ENCODE measurements around the gene IL6ST. TPM values are rescaled to one million over a fixed set of nuclear protein-coding genes. Genes with fewer than 3 reads are reported as not detected.
A peak's percentile ranks its signal among the peaks of the same experiment; 100 is the strongest.

The IL6ST gene
- total RNA-seq, 5 donors from 2014 or later (not counting 1 experiment from before 2014, with no cell fraction given) = 113 to 330 (median 129) TPM

GRCh38 chr5:55925712-55926111 is 69.1 kb downstream of the IL6ST start:
- no peaks in the 10 kb centered on the region for H3K9me3 Mint-ChIP-seq
- 87% methylated on average over 3 of the region's 5 CpGs for WGBS (ENCODE audit: insufficient coverage)
- ChIA-PET CTCF (interaction anchor here in 1 of 2 donors (0.6 kb wide), 1 partner anchor 940 kb away, joined by 3 read pairs; no protein-coding TSS in a partner anchor), POLR2A (no interaction called here)
- peaks cover 9 to 15% (median 12%) of the 10 kb centered on the region in 3 donors for H3K4me1 Mint-ChIP-seq
- DNase-seq (no peak), ATAC-seq (replicated peaks in 1 of 4) (no peak)
- H3K4me3 Mint-ChIP-seq = no peak overlapping the region
- no peak overlapping the region for H3K27ac ChIP-seq (ENCODE audit: low read length)
- H3K4me3 ChIP-seq (ENCODE audit: control insufficient read depth in 1 of 2, extremely low read depth in 1 of 2, low read length in 1 of 2) = no peak overlapping the region
- H3K27me3 Mint-ChIP-seq = no peaks in the 10 kb centered on the region
- H3K4me1 ChIP-seq (ENCODE audit: control insufficient read depth in 1 of 2, extremely low read depth in 1 of 2, insufficient read depth in 2 of 2, low read length in 2 of 2) = peaks cover 4 to 17% of the 10 kb centered on the region in 2 experiments
- H3K36me3 Mint-ChIP-seq = no peaks in the 10 kb centered on the region
- H3K27me3 ChIP-seq (replicated peaks in 1 of 2; ENCODE audit: control insufficient read depth in 2 of 2, extremely low read depth in 1 of 2, insufficient read depth in 2 of 2, low read length in 1 of 2) = peaks cover 0 to 13% of the 10 kb centered on the region in 2 experiments
- H3K36me3 ChIP-seq (ENCODE audit: control insufficient read depth in 2 of 2, extremely low read depth in 1 of 2, insufficient read depth in 1 of 2, low read length in 1 of 2) = no peaks in the 10 kb centered on the region
- no peak overlapping the region for H3K27ac Mint-ChIP-seq
- H3K9me3 ChIP-seq = no peaks in the 10 kb centered on the region

- H3K27me3 ChIP-seq (replicated peaks in 1 of 2; ENCODE audit: control insufficient read depth in 2 of 2, extremely low read depth in 1 of 2, insufficient read depth in 2 of 2, low read length in 1 of 2) = peaks cover 0 to 13% of the 10 kb centered on the region in 2 experiments
- ChIA-PET CTCF (interaction anchor here in 1 of 2 donors (1.0 kb wide), 1 partner anchor 10 kb away, joined by 3 read pairs; no protein-coding TSS in a partner anchor), POLR2A (no interaction called here)
These were observed 69.6 kb downstream of the IL6ST start for GRCh38 chr5:55925181-55925580.

GRCh38 chr5:55924744-55925143 is 70.0 kb downstream of the IL6ST start:
- peak overlapping the region in 1 of 3 donors; percentile 28 for H3K4me3 Mint-ChIP-seq
- H3K27me3 ChIP-seq (replicated peaks in 1 of 2; ENCODE audit: control insufficient read depth in 2 of 2, extremely low read depth in 1 of 2, insufficient read depth in 2 of 2, low read length in 1 of 2) = peaks cover 0 to 13% of the 10 kb centered on the region in 2 experiments
- no peak overlapping the region for H3K27ac Mint-ChIP-seq
- ChIA-PET POLR2A (no interaction called here), CTCF (interaction anchor here in 1 of 2 donors (1.0 kb wide), 1 partner anchor 11 kb away, joined by 3 read pairs; no protein-coding TSS in a partner anchor)
- H3K27ac ChIP-seq (ENCODE audit: low read length) = no peak overlapping the region
- DNase-seq (no peak), ATAC-seq (replicated peaks in 1 of 4) (no peak)
- peaks cover 10 to 17% (median 17%) of the 10 kb centered on the region in 3 donors for H3K4me1 Mint-ChIP-seq
- no peaks in the 10 kb centered on the region for H3K36me3 ChIP-seq (ENCODE audit: control insufficient read depth in 2 of 2, extremely low read depth in 1 of 2, insufficient read depth in 1 of 2, low read length in 1 of 2)
- H3K36me3 Mint-ChIP-seq = no peaks in the 10 kb centered on the region
- no peaks in the 10 kb centered on the region for H3K27me3 Mint-ChIP-seq
- no peak overlapping the region for H3K4me3 ChIP-seq (ENCODE audit: control insufficient read depth in 1 of 2, extremely low read depth in 1 of 2, low read length in 1 of 2)
- peaks cover 4 to 18% of the 10 kb centered on the region in 2 experiments for H3K4me1 ChIP-seq (ENCODE audit: control insufficient read depth in 1 of 2, extremely low read depth in 1 of 2, insufficient read depth in 2 of 2, low read length in 2 of 2)
- no peaks in the 10 kb centered on the region for H3K9me3 ChIP-seq
- no peaks in the 10 kb centered on the region for H3K9me3 Mint-ChIP-seq
- 100% methylated on average over 7 of the region's 11 CpGs for WGBS (ENCODE audit: insufficient coverage)

More at GRCh38 chr5:55925181-55925580, 69.6 kb downstream of the IL6ST start:
- H3K27ac Mint-ChIP-seq = no peak overlapping the region
- peak overlapping the region in 1 of 3 donors; percentile 28 for H3K4me3 Mint-ChIP-seq
- ATAC-seq (replicated peaks in 1 of 4) (no peak), DNase-seq (no peak)
- H3K9me3 Mint-ChIP-seq = no peaks in the 10 kb centered on the region
- 100% methylated on average over 2 of the region's 3 CpGs for WGBS (ENCODE audit: insufficient coverage)
- Histone ChIP-seq H3K36me3 (ENCODE audit: control insufficient read depth in 2 of 2, extremely low read depth in 1 of 2, insufficient read depth in 1 of 2, low read length in 1 of 2) (no peaks in the 10 kb centered on the region), H3K9me3 (no peaks in the 10 kb centered on the region), H3K4me1 (ENCODE audit: control insufficient read depth in 1 of 2, extremely low read depth in 1 of 2, insufficient read depth in 2 of 2, low read length in 2 of 2) (peaks cover 4 to 17% of the 10 kb centered on the region in 2 experiments), H3K27ac (ENCODE audit: low read length) (no peak overlapping the region), H3K4me3 (ENCODE audit: control insufficient read depth in 1 of 2, extremely low read depth in 1 of 2, low read length in 1 of 2) (no peak overlapping the region)
- H3K36me3 Mint-ChIP-seq = no peaks in the 10 kb centered on the region
- H3K27me3 Mint-ChIP-seq = no peaks in the 10 kb centered on the region
- peaks cover 9 to 15% (median 12%) of the 10 kb centered on the region in 3 donors for H3K4me1 Mint-ChIP-seq

DNA sequence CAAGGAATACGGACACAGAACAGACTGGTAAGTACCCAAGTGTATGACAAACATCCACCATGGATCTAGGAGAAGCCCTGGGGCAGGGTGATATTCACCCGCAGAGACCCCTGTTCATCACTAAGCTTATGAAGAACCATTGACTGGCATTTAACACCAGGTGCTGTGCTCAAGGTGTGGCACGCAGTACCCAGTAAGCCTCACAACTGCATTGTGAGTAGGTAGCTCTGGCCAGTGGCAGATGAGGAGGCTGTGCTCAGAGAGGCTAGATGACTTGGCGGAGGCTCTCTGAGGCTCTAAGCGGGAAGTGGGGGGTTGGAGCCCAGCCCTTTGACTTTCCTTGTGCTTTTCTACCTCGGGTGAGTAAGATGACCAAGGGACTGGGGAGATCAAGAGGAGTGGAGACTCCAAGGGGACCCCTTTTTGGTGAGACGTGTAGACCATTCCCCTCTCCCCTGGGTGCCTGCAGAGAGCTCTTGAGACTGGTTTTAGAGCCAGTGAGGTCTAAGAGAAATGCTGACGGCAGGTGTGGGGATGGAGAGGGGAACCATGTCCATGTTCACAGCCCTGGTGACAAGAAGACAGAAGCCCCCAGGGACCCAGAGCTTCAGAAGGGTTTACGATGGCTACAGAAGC is 70.8 kb downstream of the IL6ST start:
- H3K4me3 Mint-ChIP-seq = peak overlapping the region; percentile 87 to 94 (median 90)
- H3K36me3 Mint-ChIP-seq = no peaks in the 10 kb centered on the region
- H3K4me3 ChIP-seq (ENCODE audit: control insufficient read depth in 1 of 2, extremely low read depth in 1 of 2, low read length in 1 of 2) = no peak overlapping the region
- ATAC-seq (replicated peaks in 1 of 4) (peak in 1 of 4 experiments; percentile 13), DNase-seq (no peak)
- H3K9me3 Mint-ChIP-seq = no peaks in the 10 kb centered on the region
- peaks cover 4 to 24% of the 10 kb centered on the region in 2 experiments for H3K4me1 ChIP-seq (ENCODE audit: control insufficient read depth in 1 of 2, extremely low read depth in 1 of 2, insufficient read depth in 2 of 2, low read length in 2 of 2)
- H3K9me3 ChIP-seq = no peaks in the 10 kb centered on the region
- ChIA-PET POLR2A (no interaction called here), CTCF (interaction anchor here in 1 of 2 donors (0.6 to 1.0 kb wide), 2 partner anchors 11 to 1681 kb away, joined by 3 to 4 read pairs; no protein-coding TSS in a partner anchor)
- H3K27me3 ChIP-seq (replicated peaks in 1 of 2; ENCODE audit: control insufficient read depth in 2 of 2, extremely low read depth in 1 of 2, insufficient read depth in 2 of 2, low read length in 1 of 2) = peaks cover 0 to 13% of the 10 kb centered on the region in 2 experiments
- H3K27ac ChIP-seq (ENCODE audit: low read length) = no peak overlapping the region
- 96% methylated on average over 4 of the region's 9 CpGs for WGBS (ENCODE audit: insufficient coverage)
- no peaks in the 10 kb centered on the region for H3K36me3 ChIP-seq (ENCODE audit: control insufficient read depth in 2 of 2, extremely low read depth in 1 of 2, insufficient read depth in 1 of 2, low read length in 1 of 2)
- peak overlapping the region in 1 of 2 donors; percentile 17 for H3K27ac Mint-ChIP-seq
- no peaks in the 10 kb centered on the region for H3K27me3 Mint-ChIP-seq
- H3K4me1 Mint-ChIP-seq = peaks cover 16 to 25% (median 24%) of the 10 kb centered on the region in 3 donors

- Histone ChIP-seq H3K27ac (ENCODE audit: low read length) (no peak overlapping the region), H3K36me3 (ENCODE audit: control insufficient read depth in 2 of 2, extremely low read depth in 1 of 2, insufficient read depth in 1 of 2, low read length in 1 of 2) (no peaks in the 10 kb centered on the region), H3K9me3 (no peaks in the 10 kb centered on the region), H3K4me3 (ENCODE audit: control insufficient read depth in 1 of 2, extremely low read depth in 1 of 2, low read length in 1 of 2) (peak overlapping the region; percentile 41 to 91), H3K4me1 (ENCODE audit: control insufficient read depth in 1 of 2, extremely low read depth in 1 of 2, insufficient read depth in 2 of 2, low read length in 2 of 2) (peaks cover 4 to 24% of the 10 kb centered on the region in 2 experiments), H3K27me3 (replicated peaks in 1 of 2; ENCODE audit: control insufficient read depth in 2 of 2, extremely low read depth in 1 of 2, insufficient read depth in 2 of 2, low read length in 1 of 2) (peaks cover 0 to 13% of the 10 kb centered on the region in 2 experiments)
- POLR2A ChIA-PET = interaction anchor here in 1 of 2 donors (0.6 kb wide), 1 partner anchor 19 kb away, joined by 5 read pairs; no protein-coding TSS in a partner anchor
- WGBS (ENCODE audit: insufficient coverage) = 5% methylated on average over 10 of the region's 17 CpGs
- peak overlapping the region; percentile 17 to 80 for H3K27ac Mint-ChIP-seq
- no peaks in the 10 kb centered on the region for H3K36me3 Mint-ChIP-seq
- ATAC-seq (replicated peaks in 1 of 4) (peak; percentile 63 to 71 (median 68)), DNase-seq (peak in 9 of 35 experiments; percentile 6 to 40 (median 18))
- CTCF ChIA-PET = interaction anchor here in 1 of 2 donors (0.6 to 1.2 kb wide), 2 partner anchors 12 to 1682 kb away, joined by 4 to 5 read pairs; no protein-coding TSS in a partner anchor
- peak overlapping the region; percentile 87 to 94 (median 90) for H3K4me3 Mint-ChIP-seq
- H3K4me1 Mint-ChIP-seq = peaks cover 16 to 25% (median 24%) of the 10 kb centered on the region in 3 donors
- H3K27me3 Mint-ChIP-seq = no peaks in the 10 kb centered on the region
- no peaks in the 10 kb centered on the region for H3K9me3 Mint-ChIP-seq
These were observed 71.5 kb downstream of the IL6ST start for GRCh38 chr5:55923177-55923771.

DNA sequence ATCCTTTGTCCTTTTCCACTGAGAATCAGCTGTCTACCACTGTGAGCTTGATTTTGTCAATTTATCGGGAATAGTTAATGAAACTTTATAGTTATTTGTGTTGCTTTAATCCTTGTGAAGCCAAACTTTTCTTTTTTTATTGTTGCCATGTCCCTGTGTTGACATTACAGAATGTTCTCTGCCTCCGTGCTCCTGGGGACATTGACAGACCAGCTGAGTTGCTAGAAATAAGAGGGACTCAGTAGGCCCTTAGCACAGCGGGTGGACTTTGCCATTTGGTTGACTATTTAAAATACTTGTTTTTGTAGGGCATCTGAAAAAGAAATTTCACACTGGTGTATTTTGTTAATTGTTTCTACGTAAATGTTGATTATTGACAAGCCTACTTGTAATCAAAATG is 73.1 kb downstream of the IL6ST start:
- Mint-ChIP-seq H3K27me3 (no peaks in the 10 kb centered on the region), H3K36me3 (no peaks in the 10 kb centered on the region), H3K4me1 (peaks cover 16 to 25% (median 24%) of the 10 kb centered on the region in 3 donors), H3K27ac (no peak overlapping the region), H3K9me3 (no peaks in the 10 kb centered on the region), H3K4me3 (no peak overlapping the region)
- CTCF ChIA-PET = interaction anchor here in 1 of 2 donors (1.4 kb wide), 1 partner anchor 14 kb away, joined by 3 read pairs; no protein-coding TSS in a partner anchor
- DNase-seq (no peak), ATAC-seq (replicated peaks in 1 of 4) (no peak)
- peaks cover 4 to 24% of the 10 kb centered on the region in 2 experiments for H3K4me1 ChIP-seq (ENCODE audit: control insufficient read depth in 1 of 2, extremely low read depth in 1 of 2, insufficient read depth in 2 of 2, low read length in 2 of 2)
- H3K27ac ChIP-seq (ENCODE audit: low read length) = no peak overlapping the region
- POLR2A ChIA-PET = interaction anchor here in 1 of 2 donors (0.6 kb wide), 1 partner anchor 1229 kb away, joined by 3 read pairs; no protein-coding TSS in a partner anchor
- H3K27me3 ChIP-seq (replicated peaks in 1 of 2; ENCODE audit: control insufficient read depth in 2 of 2, extremely low read depth in 1 of 2, insufficient read depth in 2 of 2, low read length in 1 of 2) = peaks cover 0 to 17% of the 10 kb centered on the region in 2 experiments
- no peaks in the 10 kb centered on the region for H3K36me3 ChIP-seq (ENCODE audit: control insufficient read depth in 2 of 2, extremely low read depth in 1 of 2, insufficient read depth in 1 of 2, low read length in 1 of 2)
- 92% methylated on average over 3 of the region's 4 CpGs for WGBS (ENCODE audit: insufficient coverage)
- H3K9me3 ChIP-seq = no peaks in the 10 kb centered on the region
- no peak overlapping the region for H3K4me3 ChIP-seq (ENCODE audit: control insufficient read depth in 1 of 2, extremely low read depth in 1 of 2, low read length in 1 of 2)

Measured in T-cell (primary cell).